GM18505 (cell line): ENCODE measurements around the gene ZNF738.
"Not testable (repeated sequence)": the region's sequence is repeated elsewhere in the genome, so short reads cannot be mapped to it uniquely, and the experiment has no call there.

Source experiments
- ATAC-seq: cut with Tn5 transposase; IDR thresholded peaks from one replicate; pipeline ENCODE4 v1.9.1; 2021; ENCODE audit not compliant: unreplicated experiment
- POLR2A ChIP-seq: IDR thresholded peaks from 4 replicates; pipeline ENCODE4 v1.6.1; 2011; ENCODE audit warnings: borderline replicate concordance; ENCODE audit not compliant: insufficient read depth, insufficient read length; ENCODE audit errors: extremely low read depth

Gene ZNF738

DNA sequence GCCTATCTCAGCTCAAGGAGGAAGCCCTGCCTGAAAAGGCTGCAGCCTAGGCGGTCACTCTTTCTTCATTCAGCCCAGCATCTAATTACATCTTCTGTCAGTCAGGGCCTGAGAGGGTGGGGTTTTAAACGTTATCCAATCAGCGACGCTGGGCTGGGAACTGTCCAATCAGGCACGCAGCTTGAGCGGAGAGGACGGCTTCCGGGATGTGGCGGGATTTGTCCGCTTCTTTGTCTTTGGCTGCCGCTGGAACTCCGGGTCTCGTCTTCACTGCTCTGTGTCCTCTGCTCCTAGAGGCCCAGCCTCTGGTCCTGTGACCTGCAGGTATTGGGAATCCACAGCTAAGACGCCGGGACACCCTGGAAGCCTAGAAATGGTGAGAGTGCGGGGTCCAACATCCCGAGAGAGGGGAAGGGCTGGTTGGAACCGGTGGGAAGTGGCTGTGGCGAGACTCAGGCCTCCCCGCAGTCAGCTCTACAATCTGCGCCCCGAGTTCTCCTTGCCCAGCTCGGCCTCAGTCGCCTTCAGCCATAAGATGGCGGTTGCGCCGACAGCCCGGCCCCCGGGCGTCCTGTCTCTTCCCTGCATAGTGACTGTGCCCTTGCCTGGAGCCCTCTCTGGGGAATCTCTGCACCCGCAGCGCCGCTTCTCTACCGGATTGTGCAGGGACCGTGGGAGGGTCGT, at the start of gene ZNF738:
Gene ZNF738 (plus strand): TSS at position 233 of the 684 bp plus-strand sequence. CDS start 141 bp downstream, at position 374.
- peak; percentile 77 for TF ChIP-seq POLR2A
- peak; percentile 95 for ATAC-seq

- ATAC-seq, result not testable (repeated sequence)
These were observed 46.0 kb upstream of the ZNF738 start for GRCh38 chr19:21312807-21313206.

DNA sequence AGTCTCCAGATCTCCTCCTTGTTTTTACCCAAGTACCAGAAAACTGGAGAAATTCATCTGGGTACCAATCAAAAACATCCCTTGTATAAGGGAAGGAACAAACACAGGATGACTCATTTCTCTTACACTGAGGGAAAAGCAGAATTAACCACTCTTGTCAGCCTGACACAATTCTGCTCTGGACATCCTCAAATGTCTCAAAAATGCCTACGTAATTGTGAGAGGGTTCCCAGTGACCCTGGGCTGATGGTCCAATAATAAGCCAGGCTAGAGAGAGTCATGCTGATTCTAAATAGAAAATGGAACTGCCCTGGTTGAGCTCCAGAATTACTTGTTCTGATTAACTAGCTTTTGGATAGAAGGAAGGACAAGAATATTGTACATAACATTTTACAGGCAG, 44.1 kb upstream of the ZNF738 start:
- TF ChIP-seq POLR2A, result no peak
- no peak for ATAC-seq

GRCh38 chr19:21317821-21318220, 41.0 kb upstream of the ZNF738 start:
- no peak for TF ChIP-seq POLR2A
- no peak for ATAC-seq

GRCh38 chr19:21321134-21321533, 37.7 kb upstream of the ZNF738 start:
- no peak for ATAC-seq
- no peak for TF ChIP-seq POLR2A

GRCh38 chr19:21321996-21322395, 36.8 kb upstream of the ZNF738 start:
- ATAC-seq, result no peak
- TF ChIP-seq POLR2A, result no peak

- ATAC-seq, result no peak
- TF ChIP-seq POLR2A, result no peak
These were observed 36.3 kb upstream of the ZNF738 start for GRCh38 chr19:21322528-21322927.

GRCh38 chr19:21323000-21323399, 35.8 kb upstream of the ZNF738 start:
- ATAC-seq, result no peak

GRCh38 chr19:21326169-21326568, 32.6 kb upstream of the ZNF738 start:
- no peak for TF ChIP-seq POLR2A
- ATAC-seq, result no peak

More at GRCh38 chr19:21323000-21323399, 35.8 kb upstream of the ZNF738 start:
- no peak for TF ChIP-seq POLR2A

DNA sequence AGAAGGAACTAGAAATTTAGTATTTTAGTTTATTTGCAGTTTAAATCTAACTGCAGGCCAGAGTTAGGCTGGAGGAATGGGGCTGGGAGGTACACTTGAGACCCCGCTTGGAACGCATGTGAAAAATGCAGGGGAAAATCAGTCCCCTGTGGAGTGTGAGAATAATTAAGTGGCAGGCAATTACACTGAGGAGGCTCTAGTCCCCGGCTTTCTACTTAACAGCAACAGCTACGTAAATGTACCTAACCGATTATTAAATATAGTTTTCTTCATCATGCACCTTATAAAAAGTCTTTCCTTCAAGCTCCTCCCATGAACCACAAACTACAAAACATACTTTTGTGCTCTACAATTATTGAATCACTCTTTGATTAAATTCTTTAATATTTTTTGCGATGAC, 30.4 kb upstream of the ZNF738 start:
- no peak for ATAC-seq
- TF ChIP-seq POLR2A, result no peak

GRCh38 chr19:21328885-21329605, 29.8 kb upstream of the ZNF738 start, which contains the start of gene ZNF708:
Gene ZNF708, minus strand, starts transcription at chr19:21329410. Its CDS starts 198 bp downstream, at chr19:21329212.
- ATAC-seq, result peak; percentile 100

GRCh38 chr19:21335721-21336120, 23.1 kb upstream of the ZNF738 start:
- TF ChIP-seq POLR2A, result no peak
- ATAC-seq, result no peak

More at GRCh38 chr19:21328885-21329605, 29.8 kb upstream of the ZNF738 start, which contains the start of gene ZNF708:
- peak; percentile 94 for TF ChIP-seq POLR2A

- ATAC-seq, result not testable (repeated sequence)
These were observed 14.0 kb upstream of the ZNF738 start for GRCh38 chr19:21344841-21345240.

DNA sequence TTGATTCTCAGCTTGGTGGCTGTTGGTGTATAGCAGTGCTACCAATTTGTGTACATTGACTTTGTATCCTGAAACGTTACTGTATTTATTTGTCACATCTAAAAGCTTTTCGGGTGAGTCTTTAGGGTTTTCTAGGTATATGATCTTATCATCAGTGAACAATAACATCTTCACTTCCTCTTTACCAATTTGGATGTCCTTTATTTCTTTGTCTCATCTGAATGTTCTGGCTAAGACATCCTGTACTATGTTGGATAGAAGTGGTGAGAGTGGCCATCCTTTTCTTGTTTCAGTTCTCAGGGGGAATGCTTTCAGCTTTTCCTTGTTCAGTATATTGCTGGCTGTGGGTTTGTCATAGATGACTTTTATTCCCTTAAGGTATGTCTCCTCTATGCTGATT, 6.0 kb upstream of the ZNF738 start:
- no peak for TF ChIP-seq POLR2A
- no peak for ATAC-seq
